NCI-H1694 (cell line): ENCODE data around the gene AK4.
A peak's percentile ranks its signal among the peaks of the same experiment; 100 is the strongest.

ENCODE experiments used
- DNase-seq: peaks from one replicate; lab custom pipeline; 2025; lab: John Stamatoyannopoulos, UW

The AK4 gene

DNA sequence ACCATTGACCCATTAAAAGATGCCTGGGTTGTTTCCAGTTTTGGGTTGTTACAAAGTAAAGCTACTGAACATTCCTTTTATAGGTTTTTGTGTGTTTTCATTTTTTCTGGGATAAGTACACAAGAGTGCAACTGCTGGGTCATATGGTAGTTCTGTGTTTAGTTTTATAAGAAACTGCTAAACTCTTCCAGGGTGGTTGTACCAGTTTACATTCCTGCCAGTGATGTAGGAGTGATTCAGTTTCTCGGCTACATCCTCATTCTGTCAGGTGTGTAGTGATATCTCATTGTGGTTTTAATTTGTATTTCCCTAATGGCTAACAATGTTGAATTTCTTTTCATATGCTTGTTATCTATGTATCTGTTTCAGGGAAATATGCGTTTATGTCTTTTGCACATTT is 102.8 kb downstream of the AK4 start:
- DNase-seq: no peak

DNA sequence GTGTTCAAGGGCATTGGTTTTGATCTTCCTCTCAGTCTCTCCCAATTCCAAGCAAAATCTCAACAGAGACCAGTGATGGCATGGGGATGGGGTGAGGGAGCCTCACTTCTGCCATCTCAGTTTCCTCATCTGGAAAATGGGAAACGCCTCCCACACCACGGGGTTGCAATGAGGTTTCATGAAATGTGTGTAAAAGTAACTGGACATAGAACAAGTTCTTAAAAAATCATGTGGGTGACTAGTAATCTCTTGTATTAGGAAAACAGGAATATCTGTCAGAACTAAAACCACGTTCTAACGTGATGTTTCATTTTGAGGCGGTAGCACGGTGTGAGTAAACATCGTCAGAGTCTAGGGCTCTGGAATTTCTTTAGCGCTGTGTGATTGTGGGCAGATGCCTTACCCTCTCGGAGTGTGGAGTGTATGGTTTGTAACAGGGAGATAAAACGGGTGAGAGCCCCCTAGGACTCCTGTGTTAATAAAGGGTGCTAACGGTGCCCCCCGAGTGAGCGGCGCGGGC is 105.9 kb downstream of the AK4 start:
- DNase-seq: peak; percentile 13

DNA sequence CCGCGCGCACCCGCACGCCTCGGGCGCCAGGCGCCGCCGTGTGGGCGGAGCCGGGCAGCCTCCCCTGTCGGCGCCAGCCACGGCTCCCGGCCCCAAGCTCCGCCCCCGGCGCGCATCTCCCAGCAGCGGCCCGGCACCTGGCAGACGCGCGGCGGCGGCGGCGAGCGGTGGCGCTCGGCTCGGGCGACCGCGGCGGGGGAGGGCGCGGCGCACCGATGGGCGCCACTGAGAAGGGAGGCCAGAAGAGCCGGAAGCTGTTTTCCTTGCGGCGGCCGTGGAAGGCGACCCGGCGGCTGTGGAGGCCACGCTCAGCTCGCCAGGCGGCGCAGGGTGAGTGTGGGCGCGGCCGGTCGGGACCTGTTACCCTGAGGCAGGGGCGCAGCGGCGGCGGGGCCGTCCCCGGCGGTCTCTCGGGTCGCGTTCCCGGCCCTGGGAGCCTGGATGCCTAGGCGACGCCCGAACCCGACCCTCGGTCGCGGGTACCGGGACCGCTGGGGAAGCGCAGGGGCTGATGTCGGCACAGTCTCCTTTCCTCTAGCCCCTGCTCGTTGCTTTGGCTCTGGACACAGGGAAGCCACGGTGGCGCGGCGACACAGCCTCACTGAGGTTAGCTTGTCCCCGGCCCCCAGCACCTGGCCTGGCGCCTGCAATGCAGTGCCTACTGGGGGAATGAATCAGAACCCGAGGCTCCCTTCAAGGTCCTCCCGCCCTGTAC is 106.5 kb downstream of the AK4 start:
- DNase-seq: peak; percentile 39

DNA sequence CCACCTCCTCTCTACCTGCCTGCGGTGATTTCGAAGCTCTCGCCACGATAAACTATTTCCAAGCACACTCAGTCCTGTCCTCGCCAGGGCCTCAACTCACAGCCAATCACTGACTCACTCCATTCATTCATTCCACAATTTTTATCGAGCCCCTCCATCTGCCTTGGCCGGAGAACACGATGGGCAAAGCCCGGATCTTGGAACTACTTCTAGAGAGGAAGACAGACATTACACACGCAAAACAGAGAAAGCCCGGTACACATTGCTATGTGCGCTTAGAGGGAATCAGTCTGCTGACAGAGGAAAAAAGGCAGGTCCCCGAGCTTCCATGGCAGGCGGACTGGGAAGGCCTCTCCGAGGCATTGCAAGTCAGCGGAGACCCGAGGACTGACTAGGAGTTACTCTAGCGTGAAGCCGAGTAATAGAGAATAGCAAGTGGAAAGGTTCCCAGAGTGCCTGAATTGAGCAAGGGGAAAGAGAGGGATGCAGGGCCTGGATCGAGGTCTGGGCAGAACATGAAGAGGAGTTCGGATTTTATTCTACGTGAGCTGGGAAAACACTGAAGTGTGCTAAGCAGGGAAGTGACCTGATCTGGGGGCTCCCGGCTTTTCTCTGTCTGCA is 107.1 kb downstream of the AK4 start:
- peak; percentile 18 for DNase-seq

- DNase-seq: peak; percentile 6
These were observed 107.7 kb downstream of the AK4 start for GRCh38 chr1:65255656-65256050.

- DNase-seq: no peak
These were observed 109.1 kb downstream of the AK4 start for GRCh38 chr1:65256860-65257708.

- DNase-seq: no peak
These were observed 110.1 kb downstream of the AK4 start for GRCh38 chr1:65258106-65258505.

DNA sequence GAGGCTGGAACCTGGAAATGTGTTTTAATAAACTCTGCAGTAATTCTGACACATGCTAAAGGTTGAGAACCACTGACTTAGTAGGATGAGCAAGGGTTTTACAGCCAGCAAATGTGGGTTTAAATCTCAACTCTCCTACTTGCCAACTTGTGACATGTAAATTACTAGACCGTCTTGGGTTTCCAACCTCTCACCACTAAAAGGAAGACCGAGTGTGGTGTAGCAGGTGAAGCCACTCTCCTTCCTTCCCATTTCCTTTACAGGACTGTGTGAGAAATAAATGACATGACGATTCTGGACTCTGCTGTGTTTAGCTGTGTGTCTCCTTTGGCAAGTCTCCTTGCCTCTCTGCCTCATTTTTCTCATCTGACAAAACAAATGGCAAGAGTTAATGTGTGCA is 111.8 kb downstream of the AK4 start:
- no peak for DNase-seq

- no peak for DNase-seq
These were observed 113.0 kb downstream of the AK4 start for GRCh38 chr1:65260851-65261473.

DNA sequence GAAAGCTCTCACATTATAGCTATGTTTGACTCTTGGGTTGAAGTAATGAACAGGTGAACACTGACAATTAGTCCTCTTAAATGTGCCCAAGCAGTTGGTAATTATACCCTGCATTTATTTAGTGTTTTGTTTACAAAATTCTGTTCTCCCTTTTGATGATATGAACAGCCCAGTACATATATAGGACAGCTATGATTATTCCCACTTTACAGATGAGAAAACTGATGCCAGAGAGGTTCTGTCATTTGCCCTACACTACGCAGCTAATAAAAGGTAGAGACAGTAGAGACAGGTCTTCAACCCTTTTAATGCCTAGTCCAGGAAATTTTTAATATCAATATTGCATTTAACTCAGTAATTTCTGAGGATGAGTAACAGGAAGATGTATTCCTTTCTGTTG is 115.3 kb downstream of the AK4 start:
- no peak for DNase-seq

DNA sequence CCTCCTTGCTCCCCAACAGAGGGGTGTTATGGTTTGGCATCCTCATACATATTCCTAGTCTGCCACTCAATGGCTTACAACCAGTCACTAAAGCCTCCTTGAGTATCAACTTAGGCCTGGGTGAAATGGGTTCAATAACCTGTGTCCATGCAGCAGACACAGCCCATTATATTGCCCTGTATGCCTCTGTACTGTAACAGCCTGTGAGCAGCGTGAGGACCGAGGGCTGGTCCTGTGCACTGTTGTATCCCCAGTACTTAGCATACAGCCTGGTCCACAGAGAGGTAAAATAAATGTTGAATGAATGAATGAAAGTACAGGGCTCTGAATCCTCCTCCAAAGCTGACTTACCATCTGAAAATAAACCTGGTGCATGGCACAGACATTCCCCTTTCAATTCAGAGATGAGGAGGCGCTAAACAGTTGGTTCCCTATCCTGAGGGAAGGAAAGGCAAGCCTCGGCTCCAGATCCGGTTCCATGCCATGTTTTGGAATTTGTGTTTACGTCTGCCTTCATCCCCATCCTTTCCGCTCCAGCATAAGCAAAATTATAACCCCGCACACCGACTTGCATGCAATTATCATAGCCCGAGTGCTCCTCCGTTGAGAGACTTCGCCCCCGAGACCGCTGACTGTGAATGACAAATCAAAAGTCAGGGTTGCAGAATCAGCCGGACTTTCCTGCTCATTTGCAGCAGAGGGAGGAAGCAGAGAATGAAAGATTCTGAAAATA is 116.4 kb downstream of the AK4 start:
- DNase-seq: peak; percentile 82

GRCh38 chr1:65265296-65265650 is 117.3 kb downstream of the AK4 start:
- DNase-seq: no peak

DNA sequence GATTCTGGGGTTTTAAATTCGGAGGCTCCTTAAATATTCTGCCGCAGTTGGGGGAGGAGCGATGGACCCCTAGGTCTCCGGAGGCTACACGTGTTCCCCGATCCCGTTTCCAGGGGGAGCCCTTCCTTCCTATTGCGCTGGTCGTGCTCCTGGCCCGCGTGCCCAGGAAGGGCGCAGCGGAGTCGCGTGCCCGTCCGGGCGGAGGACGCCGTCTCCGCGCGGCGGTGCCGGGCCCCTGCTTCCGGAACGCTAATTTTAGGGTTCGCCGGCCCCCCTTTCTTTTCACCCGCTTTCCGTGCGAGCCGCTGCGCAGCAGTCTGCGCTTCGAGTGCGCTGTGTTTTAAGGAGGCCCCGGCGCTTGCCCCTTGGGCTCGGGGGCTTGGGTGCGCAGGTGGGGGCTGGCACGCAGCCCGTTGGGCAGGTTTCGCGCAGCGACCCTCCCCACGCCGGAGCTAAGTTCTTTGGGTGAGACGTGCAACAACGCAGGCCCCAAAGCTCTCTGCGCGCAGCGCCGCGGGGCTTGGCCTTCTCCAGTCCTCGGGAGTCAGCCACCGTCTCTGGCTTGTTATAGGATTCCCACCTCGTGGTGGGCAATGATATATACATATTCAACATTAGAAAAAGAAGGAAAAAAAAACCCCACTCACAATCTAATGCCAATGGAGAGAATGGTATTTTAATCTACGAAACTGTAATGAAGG is 117.8 kb downstream of the AK4 start:
- peak; percentile 70 for DNase-seq

DNA sequence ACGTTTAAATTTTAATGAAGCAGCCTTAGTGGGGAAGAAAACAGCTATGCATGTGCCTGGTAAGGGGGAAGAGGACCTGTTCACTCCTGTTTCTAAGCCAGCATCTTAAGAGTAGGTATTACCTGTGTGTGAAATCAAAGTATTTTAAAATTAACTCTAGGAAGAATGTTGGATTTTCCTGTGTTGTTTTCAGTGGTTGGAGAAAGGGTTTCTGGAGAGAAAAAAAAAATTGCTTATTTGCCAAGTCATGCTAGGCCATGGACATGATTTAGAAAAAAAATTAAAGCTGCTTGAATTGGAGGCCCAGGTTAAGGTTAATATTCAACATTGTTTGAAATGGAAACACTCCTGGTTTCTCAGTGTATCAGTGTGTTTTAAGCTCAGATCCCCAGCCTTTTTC is 118.5 kb downstream of the AK4 start:
- no peak for DNase-seq

DNA sequence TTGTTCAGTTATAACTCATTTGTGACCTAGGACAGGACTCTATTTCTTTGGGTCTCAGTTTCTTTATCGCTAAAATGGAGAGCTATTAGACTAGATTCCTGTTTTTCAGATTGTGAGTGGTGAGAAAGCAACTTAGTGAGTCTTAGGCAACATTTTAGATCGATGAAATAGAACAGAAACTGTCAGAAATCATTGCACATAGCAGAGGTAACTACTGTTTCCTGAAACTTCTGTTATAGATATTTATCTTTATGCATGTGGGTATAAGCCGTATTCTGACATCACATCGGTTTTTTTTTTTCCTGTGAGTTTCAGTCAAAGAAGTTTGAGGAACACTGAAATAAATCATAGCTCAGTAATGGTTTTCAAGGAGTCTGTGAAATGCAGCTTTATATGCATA is 119.3 kb downstream of the AK4 start:
- DNase-seq: no peak

DNA sequence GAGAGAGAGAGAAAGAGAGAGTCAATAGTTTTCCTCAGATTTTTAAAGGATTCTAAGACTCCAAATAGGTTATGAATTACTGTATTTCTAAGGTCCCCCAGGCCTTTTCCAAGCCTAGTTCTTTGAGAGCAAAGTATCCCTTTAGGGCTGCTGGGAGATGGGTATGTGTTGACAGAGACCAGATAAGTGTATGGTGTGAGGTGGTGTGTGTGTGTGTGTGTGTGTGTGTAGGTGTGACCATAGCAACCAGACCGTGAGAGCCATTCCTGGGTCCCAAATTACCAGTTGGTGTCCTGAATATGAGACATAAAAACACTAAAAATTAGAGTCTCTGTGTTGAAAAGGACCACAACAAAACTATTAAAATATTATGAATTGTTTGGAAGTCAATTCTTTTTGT is 119.7 kb downstream of the AK4 start:
- no peak for DNase-seq

GRCh38 chr1:65269612-65270011 is 121.6 kb downstream of the AK4 start:
- DNase-seq: no peak

GRCh38 chr1:65276197-65276939 is 128.4 kb downstream of the AK4 start:
- no peak for DNase-seq

DNA sequence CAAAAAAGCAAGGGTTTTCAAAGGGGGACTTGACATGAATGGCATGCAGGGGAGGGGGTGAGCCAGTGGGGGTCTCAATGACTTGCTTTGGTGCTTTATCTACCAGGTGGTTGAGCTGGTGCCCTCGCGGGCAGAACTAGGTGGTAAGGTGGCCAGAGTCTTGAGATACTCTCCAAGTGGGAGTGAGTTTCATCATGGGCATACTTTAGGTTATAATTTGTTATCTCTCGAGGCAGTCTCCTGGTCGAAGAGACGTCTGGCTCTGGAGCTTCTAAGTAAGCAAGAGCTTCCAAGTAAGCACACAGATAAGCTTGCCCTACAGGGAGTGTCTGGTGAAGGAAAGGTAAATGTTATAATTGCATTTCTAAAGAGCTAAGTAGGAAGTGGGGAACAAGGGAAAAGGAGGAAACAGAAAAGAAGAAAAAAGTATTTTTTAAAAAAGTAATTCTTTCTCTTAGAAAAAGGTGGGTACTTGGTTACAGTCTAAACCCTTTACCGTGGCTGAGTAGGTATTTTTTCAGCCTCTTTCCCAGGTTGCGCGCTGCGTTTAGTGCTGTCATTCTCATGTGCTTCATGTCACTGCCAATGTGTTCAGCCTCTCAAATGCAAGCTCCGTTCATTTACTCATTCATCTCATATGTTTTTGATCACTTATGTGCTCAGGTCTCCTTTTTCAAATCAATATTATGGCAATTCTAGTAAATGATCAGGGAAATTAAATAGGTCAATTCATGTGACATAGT is 129.8 kb downstream of the AK4 start:
- no peak for DNase-seq
